Measurements from ENCODE around the gene SOAT1.

DNA sequence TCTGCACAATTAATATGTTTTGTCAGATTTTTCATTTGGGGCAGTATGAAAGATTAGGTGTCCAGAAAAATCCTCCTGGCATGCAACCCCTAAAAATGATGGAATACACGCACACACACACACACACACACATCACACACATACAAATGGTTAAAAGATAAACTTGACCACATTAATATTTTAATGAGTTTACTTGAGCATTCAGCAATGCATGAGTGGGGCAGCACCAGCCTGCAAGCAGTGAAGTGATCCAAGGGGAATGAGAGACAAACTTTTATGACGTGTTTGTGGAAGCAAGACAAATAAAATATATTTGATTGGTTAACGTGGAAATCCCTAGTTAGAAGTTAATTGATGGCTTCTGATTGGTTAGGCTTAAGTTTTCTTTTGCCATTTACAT, 29.1 kb upstream of the SOAT1 start:
- no peak for TF ChIP-seq CTCF (IDR thresholded peaks at IDR 0.05)
- no peak for TF ChIP-seq POLR2A (IDR thresholded peaks at IDR 0.05)

Data from tibial nerve (tissue), 3 donors.